ENCODE data around the gene CCNY.

Gene CCNY

GRCh38 chr10:35567951-35568350 lies 231.6 kb downstream of the CCNY start:
- no peak for DNase-seq

- DNase-seq: no peak
Measured at GRCh38 chr10:35568483-35569015, 232.2 kb downstream of the CCNY start.

GRCh38 chr10:35569111-35569707 lies 232.9 kb downstream of the CCNY start:
- DNase-seq: no peak

GRCh38 chr10:35569836-35570235 lies 233.5 kb downstream of the CCNY start:
- no peak for DNase-seq

GRCh38 chr10:35570397-35570796 lies 234.1 kb downstream of the CCNY start:
- DNase-seq: no peak

- no peak for DNase-seq
Measured at GRCh38 chr10:35572583-35572982, 236.3 kb downstream of the CCNY start.

- no peak for DNase-seq
Measured at GRCh38 chr10:35573796-35574195, 237.5 kb downstream of the CCNY start.

- no peak for DNase-seq
Measured at GRCh38 chr10:35574924-35575352, 238.6 kb downstream of the CCNY start.

GRCh38 chr10:35575640-35576039 lies 239.3 kb downstream of the CCNY start:
- no peak for DNase-seq

- DNase-seq: no peak
Measured at GRCh38 chr10:35576730-35577129, 240.4 kb downstream of the CCNY start.

- peak; percentile 4 for DNase-seq
Measured at GRCh38 chr10:35577926-35578617, 241.8 kb downstream of the CCNY start.

GRCh38 chr10:35578618-35578956 lies 242.3 kb downstream of the CCNY start:
- DNase-seq: no peak

GRCh38 chr10:35579116-35579515 lies 242.8 kb downstream of the CCNY start:
- no peak for DNase-seq

GRCh38 chr10:35579726-35580422 lies 243.6 kb downstream of the CCNY start:
- no peak for DNase-seq

GRCh38 chr10:35580423-35580770 lies 244.1 kb downstream of the CCNY start:
- no peak for DNase-seq

GRCh38 chr10:35581655-35582054 lies 245.3 kb downstream of the CCNY start:
- no peak for DNase-seq

GRCh38 chr10:35584946-35585345 lies 248.6 kb downstream of the CCNY start:
- DNase-seq: no peak

- no peak for DNase-seq
Measured at GRCh38 chr10:35585356-35585755, 249.0 kb downstream of the CCNY start.

GRCh38 chr10:35585903-35586535 lies 249.7 kb downstream of the CCNY start:
- peak; percentile 4 for DNase-seq

- no peak for DNase-seq
Measured at GRCh38 chr10:35588836-35589235, 252.5 kb downstream of the CCNY start.

- no peak for DNase-seq
Measured at GRCh38 chr10:35592441-35592840, 256.1 kb downstream of the CCNY start.

GRCh38 chr10:35594115-35595079 lies 258.1 kb downstream of the CCNY start:
- DNase-seq: no peak
